GM18508 (cell line): Measurements from ENCODE around the gene ZIC5.
"Not testable (repeated sequence)": the region's sequence is repeated elsewhere in the genome, so short reads cannot be mapped to it uniquely, and the experiment has no call there.

Source experiments
- ATAC-seq: cut with Tn5 transposase; IDR thresholded peaks from one replicate; pipeline ENCODE4 v1.9.1; 2021; ENCODE audit warnings: moderate number of reproducible peaks; ENCODE audit not compliant: insufficient read depth, unreplicated experiment

The ZIC5 gene

GRCh38 chr13:99965329-99966000 lies 6.1 kb downstream of the ZIC5 start:
- no peak for ATAC-seq

DNA sequence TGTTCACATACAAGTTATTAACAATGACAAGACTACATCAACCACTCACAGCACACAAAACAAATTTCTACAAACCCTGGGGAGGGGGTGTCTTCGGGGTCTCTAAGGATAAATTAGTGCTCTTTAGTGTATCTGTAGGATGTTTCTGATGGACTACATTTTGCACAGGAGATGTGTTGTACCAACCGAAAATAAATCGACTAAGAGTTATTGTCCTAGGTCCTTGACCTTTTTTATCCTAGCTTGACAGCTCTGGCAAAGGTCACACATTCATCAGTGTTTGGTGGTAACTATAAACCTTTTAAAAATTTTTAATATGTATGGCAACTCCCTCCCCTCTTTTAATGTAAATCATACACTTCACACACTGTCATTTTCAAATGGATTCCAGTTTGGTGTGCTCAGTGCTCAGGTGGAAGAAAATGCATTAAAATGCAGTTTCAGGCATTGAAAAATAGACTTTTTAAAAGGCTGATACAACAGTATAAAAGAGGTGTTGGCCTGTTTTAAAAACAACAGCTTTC lies 7.7 kb downstream of the ZIC5 start:
- no peak for ATAC-seq

GRCh38 chr13:99962242-99962641 lies 9.3 kb downstream of the ZIC5 start:
- ATAC-seq = no peak

GRCh38 chr13:99961636-99962035 lies 9.9 kb downstream of the ZIC5 start:
- ATAC-seq = no peak

DNA sequence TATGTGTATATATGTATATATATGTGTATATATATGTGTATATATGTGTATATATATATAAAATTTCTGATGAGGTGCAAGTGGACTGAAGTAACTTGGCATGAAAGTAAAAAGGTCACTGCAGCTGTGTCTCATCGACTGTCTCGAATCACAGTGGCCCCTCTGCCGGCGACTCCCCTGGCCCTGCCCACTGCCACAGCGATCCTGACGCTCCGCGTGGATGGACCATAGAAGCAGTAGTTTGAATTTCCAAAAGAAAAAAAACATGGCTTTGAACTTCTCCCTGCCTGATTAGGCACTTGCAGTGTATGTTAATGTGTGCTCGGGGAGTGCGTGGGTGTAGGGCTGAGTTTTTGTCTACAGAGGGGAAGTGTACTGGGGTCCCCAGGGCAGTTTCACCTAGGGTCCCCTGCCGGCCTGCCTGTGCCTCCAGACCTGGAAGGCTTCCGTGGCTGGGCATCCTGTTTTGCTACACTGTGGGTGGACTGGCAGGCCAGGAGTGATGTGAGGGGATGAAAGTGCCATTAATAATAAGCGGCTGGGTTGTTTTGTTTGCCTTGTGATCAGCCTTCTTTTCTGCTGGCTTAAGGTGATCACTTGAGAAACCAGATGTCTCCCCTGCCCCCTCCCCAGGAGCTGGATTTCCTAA lies 10.8 kb downstream of the ZIC5 start:
- no peak for ATAC-seq

GRCh38 chr13:99959540-99960230 lies 11.9 kb downstream of the ZIC5 start:
- ATAC-seq = no peak

GRCh38 chr13:99959127-99959539 lies 12.4 kb downstream of the ZIC5 start:
- ATAC-seq = no peak

DNA sequence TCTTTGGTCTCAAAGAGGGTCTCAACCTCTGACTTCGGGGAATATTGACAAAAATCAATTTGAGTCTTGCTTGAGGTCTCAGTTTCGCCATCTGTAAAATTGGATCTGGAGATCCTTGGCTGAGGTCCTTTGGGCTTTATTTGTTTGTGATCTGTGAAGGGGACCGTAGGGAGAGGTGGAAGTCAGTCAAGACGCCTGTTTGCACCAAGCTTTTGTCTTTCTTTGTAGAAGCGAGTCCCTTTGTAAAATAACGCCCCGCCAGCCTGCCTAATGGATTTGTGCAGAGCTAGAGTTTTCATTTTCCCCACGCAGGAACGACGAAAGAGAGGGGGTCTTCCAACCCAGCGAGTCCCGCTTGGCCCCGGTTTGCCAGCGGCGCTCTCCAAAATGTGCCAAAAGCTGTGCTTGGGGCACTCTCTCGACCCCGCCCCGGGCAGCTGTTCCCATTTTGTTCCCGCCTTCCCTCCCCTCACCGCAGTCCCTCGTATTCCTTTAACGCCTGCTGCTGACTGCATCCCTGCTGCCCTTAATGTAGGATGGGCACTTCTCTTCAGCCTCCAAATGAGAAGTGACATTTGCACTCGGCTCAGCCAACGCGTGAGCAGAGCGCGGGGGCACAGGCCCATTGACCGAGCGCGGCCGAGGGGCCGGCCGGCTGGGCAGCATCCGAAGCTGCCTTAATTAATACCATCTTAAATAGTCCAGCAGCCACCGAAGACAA lies 13.0 kb downstream of the ZIC5 start:
- no peak for ATAC-seq

- no peak for ATAC-seq
Observed at GRCh38 chr13:99956473-99957349, 14.9 kb downstream of the ZIC5 start.

- ATAC-seq = no peak
Observed at GRCh38 chr13:99955747-99956472, 15.7 kb downstream of the ZIC5 start.

DNA sequence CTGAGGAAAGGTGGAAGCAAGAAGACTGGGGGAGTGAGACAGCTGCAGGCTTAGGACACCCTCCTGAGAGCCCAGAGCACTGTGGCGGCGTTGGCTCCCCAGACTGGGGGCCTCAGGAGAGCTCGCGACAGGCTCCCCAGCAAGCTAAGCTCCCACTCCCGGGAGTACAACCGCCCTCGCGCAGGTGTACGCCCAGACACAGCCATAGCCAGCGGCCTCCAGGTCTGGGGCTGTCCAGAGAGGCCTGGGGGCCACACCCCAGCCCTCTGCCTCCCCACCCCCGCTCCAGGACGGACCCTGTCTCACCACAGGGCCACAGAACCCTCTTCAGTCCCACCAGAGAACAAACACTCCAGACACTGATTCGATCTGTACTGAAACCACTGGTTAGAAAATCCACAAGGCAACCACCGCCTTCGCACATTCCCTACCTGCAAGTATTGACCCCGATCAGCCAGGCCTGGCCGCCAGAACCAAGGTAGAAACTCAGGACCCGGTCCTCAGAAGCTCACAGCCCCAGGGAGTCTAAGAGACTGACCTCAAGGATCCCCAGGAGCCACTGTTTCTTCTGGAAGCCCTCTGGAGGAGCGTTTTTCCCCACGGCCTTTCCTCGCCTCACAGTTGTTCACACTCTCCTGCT lies 16.3 kb downstream of the ZIC5 start:
- no peak for ATAC-seq

GRCh38 chr13:99953138-99953755 lies 18.3 kb downstream of the ZIC5 start:
- ATAC-seq = no peak

GRCh38 chr13:99951666-99952065 lies 19.9 kb downstream of the ZIC5 start:
- ATAC-seq = not testable (repeated sequence)

DNA sequence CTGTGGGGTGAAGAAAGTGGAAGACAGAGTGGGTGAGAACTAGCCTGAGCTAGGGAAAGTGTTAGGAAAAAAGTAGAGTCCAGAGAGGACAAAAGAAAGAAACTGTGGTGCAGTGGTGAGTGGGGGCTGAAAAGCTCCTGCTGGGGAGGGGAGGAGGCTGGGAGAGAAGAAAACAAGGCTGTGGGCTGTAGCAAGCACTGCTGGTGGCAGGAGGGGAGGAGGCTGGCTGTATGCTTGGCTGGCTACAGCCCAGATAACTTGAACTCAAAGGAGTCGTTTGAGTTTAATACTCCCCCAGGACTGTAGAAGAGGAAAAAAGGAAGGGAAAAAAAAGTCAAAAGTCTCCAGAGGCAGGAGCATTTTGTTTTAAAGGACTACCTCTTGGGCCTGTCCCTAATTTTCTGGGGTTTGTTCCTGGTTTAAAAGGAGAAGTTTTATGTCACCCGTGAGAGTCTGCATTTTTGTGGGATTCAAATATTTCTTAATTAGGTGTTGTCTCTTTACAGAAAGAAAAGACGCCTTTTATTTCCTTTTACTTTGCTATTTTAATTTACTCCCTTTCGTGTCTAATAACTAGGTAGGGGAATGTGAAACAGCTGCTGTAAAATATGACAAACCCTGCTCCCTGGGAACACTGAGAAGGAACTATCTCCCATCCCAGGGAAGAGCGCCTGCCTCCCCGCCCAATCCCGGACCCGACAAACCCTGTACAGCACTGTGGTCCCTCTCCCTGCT lies 21.7 kb downstream of the ZIC5 start:
- ATAC-seq = no peak

GRCh38 chr13:99948907-99949678 lies 22.5 kb downstream of the ZIC5 start:
- ATAC-seq = no peak

DNA sequence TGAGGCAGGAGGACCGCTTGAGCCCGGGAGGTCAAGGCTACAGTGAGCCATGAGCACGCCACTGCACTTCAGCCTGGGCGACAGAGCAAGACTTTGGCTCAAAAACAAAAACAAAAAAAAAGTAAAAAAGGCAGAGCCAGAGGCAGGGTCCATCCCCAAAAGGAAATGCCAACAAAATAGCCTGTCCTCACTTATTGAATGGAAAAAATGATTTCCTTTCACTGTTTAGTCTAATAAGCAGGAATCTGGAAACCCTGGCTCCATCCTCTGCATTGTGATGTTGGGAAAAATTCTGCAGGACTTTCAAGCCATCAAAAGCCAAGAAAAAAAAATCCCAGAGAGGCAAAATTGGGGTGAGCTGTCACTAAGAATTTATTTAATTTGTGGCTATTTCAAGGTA lies 23.2 kb downstream of the ZIC5 start:
- no peak for ATAC-seq

- ATAC-seq = no peak
Observed at GRCh38 chr13:99947666-99948065, 23.9 kb downstream of the ZIC5 start.
